Measurements from ENCODE around the gene CCBE1.

DNA sequence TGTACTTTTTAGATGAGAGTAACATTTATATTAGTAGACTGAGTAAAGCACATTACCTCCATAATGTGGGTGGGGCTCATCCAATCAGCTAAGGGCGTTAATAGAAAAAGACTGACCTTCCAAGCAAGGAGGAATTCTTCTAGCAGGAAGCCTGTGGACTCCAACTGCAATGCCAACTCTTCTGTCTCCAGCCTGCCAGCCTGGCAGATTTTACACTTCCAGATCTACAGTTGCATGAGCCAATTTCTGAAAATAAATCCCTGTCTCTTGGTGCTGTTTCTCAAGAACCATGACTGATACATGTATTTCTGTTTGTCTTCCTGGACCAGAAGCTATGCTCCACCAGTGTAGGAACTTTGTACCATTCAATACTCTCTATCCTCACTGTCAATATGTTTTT lies 269.2 kb downstream of the CCBE1 start:
- TF ChIP-seq CTCF (IDR thresholded peaks at IDR 0.05) (no peak), POLR2A (IDR thresholded peaks at IDR 0.05) (no peak)

Data from uterus (tissue), 2 donors.